CD8-positive, alpha-beta memory T cell (primary cell): ENCODE results near the gene SLC10A6. TPM values are rescaled to one million over a fixed set of nuclear protein-coding genes. Genes with fewer than 3 reads are reported as not detected.

Source experiments
- CTCF ChIA-PET: fragments of 350-600 bp; sonication (Branson Sonifier 250); formaldehyde crosslinking; loops from one replicate; lab custom pipeline; 2021; ENCODE audit warnings: antibody characterized with exemption; lab: Charles Lee
- POLR2A ChIA-PET: fragments of 350-600 bp; sonication (Branson Sonifier 250); formaldehyde crosslinking; loops from one replicate; lab custom pipeline; 2021; ENCODE audit warnings: antibody characterized with exemption; lab: Charles Lee
- DNase-seq, 5 donors: peaks; one replicate each; pipeline versions ENCODE4 v3.0.0 to v3.0.0-alpha.2; 2020 to 2022; ENCODE audit warnings: mixed read lengths in 1 of 5
- H3K27ac ChIP-seq: one replicate; pipeline ENCODE4 v1.7.0; 2013; ENCODE audit warnings: low read depth, mild to moderate bottlenecking, low read length, moderate library complexity
- H3K27me3 ChIP-seq: 2 replicates; pipeline ENCODE4 v1.7.0; 2013; ENCODE audit warnings: low read length, mild to moderate bottlenecking; ENCODE audit not compliant: insufficient read depth, poor library complexity, severe bottlenecking
- H3K36me3 ChIP-seq: 2 replicates; pipeline ENCODE4 v1.7.0; 2013; ENCODE audit warnings: mild to moderate bottlenecking, low read length, moderate library complexity; ENCODE audit not compliant: insufficient read depth
- H3K4me1 ChIP-seq: 2 replicates; pipeline ENCODE4 v1.7.0; 2013; ENCODE audit warnings: mild to moderate bottlenecking, low read length, moderate library complexity; ENCODE audit not compliant: insufficient read depth
- H3K4me3 ChIP-seq: 2 replicates; pipeline ENCODE4 v1.7.0; 2013; ENCODE audit warnings: mild to moderate bottlenecking, low read length
- H3K9me3 ChIP-seq: 2 replicates; pipeline ENCODE4 v1.7.0; 2013; ENCODE audit warnings: mild to moderate bottlenecking, low read length
- H3K27ac Mint-ChIP-seq, 8 donors: one replicate each; pipeline ENCODE4 v1.8.0; 2020 to 2021; ENCODE audit warnings: mixed read lengths in 8 of 8, mild to moderate bottlenecking in 6 of 8, inconsistent platforms in 3 of 8, moderate library complexity in 3 of 8
- H3K27me3 Mint-ChIP-seq, 2 donors: one replicate each; pipeline ENCODE4 v1.8.0; 2020 to 2021; ENCODE audit warnings: mixed read lengths in 2 of 2, mild to moderate bottlenecking in 1 of 2, moderate library complexity in 1 of 2
- H3K36me3 Mint-ChIP-seq, 3 donors: one replicate each; pipeline ENCODE4 v1.8.0; 2020 to 2021; ENCODE audit warnings: mixed read lengths in 3 of 3, inconsistent platforms in 1 of 3, mild to moderate bottlenecking in 1 of 3
- H3K4me1 Mint-ChIP-seq, 3 donors: one replicate each; pipeline ENCODE4 v1.8.0; 2020 to 2021; ENCODE audit warnings: mixed read lengths in 3 of 3, inconsistent platforms in 1 of 3, mild to moderate bottlenecking in 1 of 3
- H3K4me3 Mint-ChIP-seq, 7 donors: one replicate each; pipeline ENCODE4 v1.8.0; 2020 to 2021; ENCODE audit warnings: mixed read lengths in 7 of 7, mild to moderate bottlenecking in 6 of 7, moderate library complexity in 4 of 7, inconsistent platforms in 2 of 7
- H3K9me3 Mint-ChIP-seq, 5 donors: one replicate each; pipeline ENCODE4 v1.8.0; 2020 to 2022; ENCODE audit warnings: mixed read lengths in 5 of 5, mild to moderate bottlenecking in 3 of 5, moderate library complexity in 2 of 5, inconsistent platforms in 1 of 5
- polyA plus RNA-seq: library from polyadenylated mRNA; unstranded; fragments of 300-500 nt; fragmentation: Illumina TruSeq; gene quantifications from one replicate; pipeline ENCODE4 v1.2.3, GENCODE V29; 2021
- total RNA-seq, 2 experiments: library from RNA; stranded (reverse); gene quantifications; one replicate each; pipeline ENCODE4 v1.2.3, GENCODE V29; 2021

Gene SLC10A6
- total and polyA plus RNA-seq, 3 experiments from 2014 or later = not detected

DNA sequence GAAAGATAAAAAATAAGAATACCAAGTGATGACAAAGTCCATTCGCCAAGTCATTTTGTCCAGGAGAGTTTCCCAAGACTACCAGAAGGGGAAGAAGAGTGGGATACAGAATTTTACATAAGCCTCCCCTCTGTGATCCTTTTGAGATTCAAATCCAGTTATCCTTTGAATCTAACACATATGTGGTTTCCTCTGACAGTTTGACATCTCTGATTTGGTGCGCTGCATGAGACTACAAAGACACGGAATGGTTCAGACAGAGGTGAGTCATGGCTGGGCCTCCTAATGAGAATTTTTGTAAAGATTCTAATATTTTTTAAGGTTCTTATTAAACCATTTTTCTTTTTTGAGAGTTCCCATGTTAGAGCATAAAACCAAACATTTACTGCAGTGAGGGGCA lies 38.3 kb downstream of the SLC10A6 start:
- Histone ChIP-seq H3K4me1 (no peaks in the 10 kb centered on the region), H3K9me3 (no peaks in the 10 kb centered on the region), H3K27me3 (no peaks in the 10 kb centered on the region), H3K27ac (no peak overlapping the region), H3K36me3 (no peaks in the 10 kb centered on the region), H3K4me3 (no peak overlapping the region)
- Mint-ChIP-seq H3K4me3 (no peak overlapping the region), H3K4me1 (no peaks in the 10 kb centered on the region), H3K9me3 (peaks cover 0 to 11% (median 7%) of the 10 kb centered on the region in 5 donors), H3K36me3 (no peaks in the 10 kb centered on the region), H3K27ac (no peak overlapping the region), H3K27me3 (no peaks in the 10 kb centered on the region)
- ChIA-PET CTCF (no interaction called here), POLR2A (no interaction called here)
- DNase-seq = no peak

DNA sequence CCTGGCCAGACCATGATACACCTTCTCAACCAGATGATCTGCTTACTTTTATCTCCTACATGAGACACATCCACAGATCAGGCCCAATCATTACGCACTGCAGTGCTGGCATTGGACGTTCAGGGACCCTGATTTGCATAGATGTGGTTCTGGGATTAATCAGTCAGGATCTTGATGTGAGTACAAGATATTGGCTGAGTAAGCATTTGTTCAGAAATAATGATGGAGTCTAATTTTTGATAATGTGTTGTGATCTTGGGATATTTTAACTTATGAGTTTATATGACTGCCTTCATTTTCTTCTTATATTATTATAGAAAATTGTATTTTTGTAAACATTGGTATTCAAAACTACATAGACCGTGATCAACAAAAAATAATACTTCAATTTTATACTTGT lies 39.4 kb downstream of the SLC10A6 start:
- DNase-seq = no peak
- Histone ChIP-seq H3K27ac (no peak overlapping the region), H3K4me1 (no peaks in the 10 kb centered on the region), H3K4me3 (no peak overlapping the region), H3K9me3 (no peaks in the 10 kb centered on the region), H3K36me3 (no peaks in the 10 kb centered on the region), H3K27me3 (no peaks in the 10 kb centered on the region)
- H3K36me3 Mint-ChIP-seq = no peaks in the 10 kb centered on the region
- no peaks in the 10 kb centered on the region for H3K27me3 Mint-ChIP-seq
- CTCF ChIA-PET = no interaction called here
- H3K27ac Mint-ChIP-seq = no peak overlapping the region
- POLR2A ChIA-PET = no interaction called here
- peaks cover 0 to 4% (median 0%) of the 10 kb centered on the region in 5 donors for H3K9me3 Mint-ChIP-seq
- H3K4me1 Mint-ChIP-seq = no peaks in the 10 kb centered on the region
- H3K4me3 Mint-ChIP-seq = no peak overlapping the region

- CTCF ChIA-PET = no interaction called here
- Histone ChIP-seq H3K36me3 (no peaks in the 10 kb centered on the region), H3K27me3 (no peaks in the 10 kb centered on the region), H3K9me3 (no peaks in the 10 kb centered on the region), H3K4me1 (no peaks in the 10 kb centered on the region), H3K4me3 (no peak overlapping the region), H3K27ac (no peak overlapping the region)
- no peak overlapping the region for H3K4me3 Mint-ChIP-seq
- peaks cover 0 to 4% (median 0%) of the 10 kb centered on the region in 3 donors for H3K36me3 Mint-ChIP-seq
- H3K27ac Mint-ChIP-seq = no peak overlapping the region
- H3K9me3 Mint-ChIP-seq = peaks cover 0 to 4% (median 2%) of the 10 kb centered on the region in 5 donors
- no peaks in the 10 kb centered on the region for H3K4me1 Mint-ChIP-seq
- DNase-seq = no peak
- POLR2A ChIA-PET = no interaction called here
- peaks cover 3 to 4% of the 10 kb centered on the region in 2 donors for H3K27me3 Mint-ChIP-seq
Measured at GRCh38 chr4:86791126-86791525, 58.1 kb downstream of the SLC10A6 start.

DNA sequence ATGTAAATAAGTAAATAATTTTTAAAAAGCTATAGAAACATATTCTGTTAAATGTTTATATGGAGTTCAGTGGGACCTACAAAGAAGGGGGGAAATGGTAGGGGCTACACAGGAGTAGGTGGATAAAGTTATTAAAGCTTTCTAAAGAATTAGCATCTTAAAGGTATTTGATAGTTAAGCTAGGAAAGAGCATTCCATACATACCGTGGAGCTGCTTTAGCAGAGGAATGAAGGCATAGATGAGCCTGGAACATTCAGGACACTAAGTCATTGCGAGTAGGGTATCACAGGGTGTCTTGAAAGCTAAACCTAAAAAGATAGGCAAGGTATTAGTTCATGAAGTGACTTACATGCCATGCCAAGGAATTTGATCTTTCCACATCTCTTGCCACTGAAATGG lies 60.4 kb downstream of the SLC10A6 start:
- Histone ChIP-seq H3K4me1 (no peaks in the 10 kb centered on the region), H3K27ac (no peak overlapping the region), H3K27me3 (no peaks in the 10 kb centered on the region), H3K9me3 (no peaks in the 10 kb centered on the region), H3K36me3 (no peaks in the 10 kb centered on the region), H3K4me3 (no peak overlapping the region)
- no peaks in the 10 kb centered on the region for H3K4me1 Mint-ChIP-seq
- POLR2A ChIA-PET = no interaction called here
- peaks cover 0 to 4% (median 0%) of the 10 kb centered on the region in 3 donors for H3K36me3 Mint-ChIP-seq
- no peak overlapping the region for H3K4me3 Mint-ChIP-seq
- CTCF ChIA-PET = no interaction called here
- peaks cover 0 to 2% (median 0%) of the 10 kb centered on the region in 5 donors for H3K9me3 Mint-ChIP-seq
- no peak overlapping the region for H3K27ac Mint-ChIP-seq
- DNase-seq = no peak
- H3K27me3 Mint-ChIP-seq = peaks cover 3 to 4% of the 10 kb centered on the region in 2 donors

DNA sequence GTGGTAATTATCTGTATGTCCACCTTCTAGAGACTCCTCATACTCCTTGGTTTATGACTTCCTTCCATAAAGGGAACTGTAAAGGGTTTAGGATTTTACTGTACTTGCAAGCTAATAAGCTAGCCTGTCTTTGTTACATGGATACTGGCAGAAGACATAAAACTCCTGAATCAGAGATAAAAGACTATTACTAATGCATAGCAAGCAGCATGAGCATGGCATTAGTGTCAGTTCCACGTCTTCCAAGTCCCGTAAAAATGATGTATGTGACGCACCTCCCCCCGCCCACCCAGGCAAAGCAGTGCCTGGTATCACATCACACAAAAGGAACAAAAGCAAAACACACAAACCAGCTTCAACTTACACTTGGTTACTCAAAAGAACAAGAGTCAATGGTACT lies 71.0 kb downstream of the SLC10A6 start:
- Mint-ChIP-seq H3K4me1 (no peaks in the 10 kb centered on the region), H3K9me3 (no peaks in the 10 kb centered on the region), H3K36me3 (peaks cover 0 to 2% (median 0%) of the 10 kb centered on the region in 3 donors), H3K27ac (no peak overlapping the region), H3K4me3 (no peak overlapping the region), H3K27me3 (peaks cover 1 to 4% of the 10 kb centered on the region in 2 donors)
- no peaks in the 10 kb centered on the region for H3K9me3 ChIP-seq
- no peak overlapping the region for H3K4me3 ChIP-seq
- H3K36me3 ChIP-seq = no peaks in the 10 kb centered on the region
- no peaks in the 10 kb centered on the region for H3K4me1 ChIP-seq
- H3K27ac ChIP-seq = no peak overlapping the region
- no peaks in the 10 kb centered on the region for H3K27me3 ChIP-seq
- POLR2A ChIA-PET = no interaction called here
- DNase-seq = no peak
- CTCF ChIA-PET = no interaction called here

GRCh38 chr4:86775061-86775460 lies 74.1 kb downstream of the SLC10A6 start:
- no peak overlapping the region for H3K27ac Mint-ChIP-seq
- H3K4me3 ChIP-seq = no peak overlapping the region
- no peaks in the 10 kb centered on the region for H3K27me3 ChIP-seq
- POLR2A ChIA-PET = no interaction called here
- no peaks in the 10 kb centered on the region for H3K4me1 ChIP-seq
- H3K9me3 ChIP-seq = no peaks in the 10 kb centered on the region
- no peak overlapping the region for H3K27ac ChIP-seq
- CTCF ChIA-PET = no interaction called here
- peaks cover 1 to 4% of the 10 kb centered on the region in 2 donors for H3K27me3 Mint-ChIP-seq
- no peaks in the 10 kb centered on the region for H3K36me3 ChIP-seq
- no peak overlapping the region for H3K4me3 Mint-ChIP-seq
- H3K9me3 Mint-ChIP-seq = no peaks in the 10 kb centered on the region
- no peaks in the 10 kb centered on the region for H3K4me1 Mint-ChIP-seq
- DNase-seq = no peak
- peaks cover 0 to 2% (median 0%) of the 10 kb centered on the region in 3 donors for H3K36me3 Mint-ChIP-seq

Other genes with a start within 250 kb of the SLC10A6 start
- gene C4orf36, start 43.0 kb upstream of the SLC10A6 start, total RNA-seq = not detected
- gene C4orf36, start 43.0 kb upstream of the SLC10A6 start, polyA plus RNA-seq = not detected
- 10 to 100 TPM; 29.7 to 32.9 TPM for gene AFF1, start 85.6 kb upstream of the SLC10A6 start, total RNA-seq
- 20.9 TPM for gene AFF1, start 85.6 kb upstream of the SLC10A6 start, polyA plus RNA-seq